Keratinocyte (primary cell): ENCODE results near the gene NUBP2.

Experiments used
- EZH2 ChIP-seq: IDR thresholded peaks from one replicate; pipeline ENCODE4 v1.6.1; 2012; ENCODE audit warnings: inconsistent platforms, mild to moderate bottlenecking, low read length, moderate library complexity
- TF ChIP-seq, protein P1 (sequence below), 3 experiments: IDR thresholded peaks in 1 of 3; conservative IDR thresholded peaks in 1 of 3; optimal IDR thresholded peaks in 1 of 3; 2 replicates in 2 of 3; 3 replicates in 1 of 3; pipeline versions ENCODE3 to v1.5.1; 2011; ENCODE audit warnings: low read length in 3 of 3, mild to moderate bottlenecking in 3 of 3, moderate library complexity in 2 of 3, control low read depth in 1 of 3, inconsistent platforms in 1 of 3; ENCODE audit not compliant: insufficient read depth in 2 of 3; ENCODE audit errors: extremely low read depth in 1 of 3

DNA sequence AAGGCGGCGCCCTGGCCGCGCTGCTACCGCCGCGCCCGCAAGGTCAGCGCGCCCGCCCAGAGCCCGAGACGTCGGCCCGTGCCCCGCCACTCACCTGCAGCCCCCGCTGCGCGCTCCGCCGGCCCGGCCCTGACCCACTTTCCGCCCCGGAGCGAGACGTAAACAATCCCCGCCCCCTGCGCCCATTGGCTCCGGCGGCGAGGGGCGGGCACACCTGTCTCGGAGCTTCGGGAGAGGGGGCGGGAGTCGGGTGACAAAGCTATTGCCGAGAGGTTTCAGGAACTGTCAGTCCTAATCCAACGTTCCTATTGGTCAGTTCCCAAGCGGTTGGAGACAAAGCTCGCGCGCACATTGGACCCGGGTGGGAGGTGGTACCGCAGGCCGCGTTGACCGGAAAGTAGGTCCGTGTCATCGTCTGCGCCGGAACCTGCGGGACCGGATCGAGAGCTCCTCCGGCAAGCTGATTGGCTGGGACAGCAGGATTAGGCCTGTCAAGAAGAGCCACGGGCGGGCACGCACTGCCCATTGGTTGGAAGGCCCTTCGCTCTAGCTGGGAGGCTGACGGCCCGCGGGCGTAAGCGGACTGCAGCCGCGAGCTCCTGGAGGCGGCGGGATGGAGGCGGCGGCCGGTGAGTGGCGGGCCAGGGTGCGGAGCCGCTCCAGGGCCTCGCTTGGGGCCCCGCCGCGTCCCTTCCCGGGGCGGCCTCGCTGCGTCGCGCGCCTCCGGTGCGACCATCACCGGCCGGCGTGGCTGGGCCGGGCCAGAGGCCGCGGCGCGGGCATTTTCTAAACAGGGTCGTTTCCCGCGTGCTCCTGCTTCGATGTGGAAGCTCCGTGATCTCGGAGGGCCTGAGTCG lies at the start of gene NUBP2, which contains the start of gene SPSB3:
- TF ChIP-seq, protein P1, sequence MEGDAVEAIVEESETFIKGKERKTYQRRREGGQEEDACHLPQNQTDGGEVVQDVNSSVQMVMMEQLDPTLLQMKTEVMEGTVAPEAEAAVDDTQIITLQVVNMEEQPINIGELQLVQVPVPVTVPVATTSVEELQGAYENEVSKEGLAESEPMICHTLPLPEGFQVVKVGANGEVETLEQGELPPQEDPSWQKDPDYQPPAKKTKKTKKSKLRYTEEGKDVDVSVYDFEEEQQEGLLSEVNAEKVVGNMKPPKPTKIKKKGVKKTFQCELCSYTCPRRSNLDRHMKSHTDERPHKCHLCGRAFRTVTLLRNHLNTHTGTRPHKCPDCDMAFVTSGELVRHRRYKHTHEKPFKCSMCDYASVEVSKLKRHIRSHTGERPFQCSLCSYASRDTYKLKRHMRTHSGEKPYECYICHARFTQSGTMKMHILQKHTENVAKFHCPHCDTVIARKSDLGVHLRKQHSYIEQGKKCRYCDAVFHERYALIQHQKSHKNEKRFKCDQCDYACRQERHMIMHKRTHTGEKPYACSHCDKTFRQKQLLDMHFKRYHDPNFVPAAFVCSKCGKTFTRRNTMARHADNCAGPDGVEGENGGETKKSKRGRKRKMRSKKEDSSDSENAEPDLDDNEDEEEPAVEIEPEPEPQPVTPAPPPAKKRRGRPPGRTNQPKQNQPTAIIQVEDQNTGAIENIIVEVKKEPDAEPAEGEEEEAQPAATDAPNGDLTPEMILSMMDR (optimal IDR thresholded peaks at IDR 0.05 in 1 of 3, IDR thresholded peaks at IDR 0.05 in 1 of 3, conservative IDR thresholded peaks at IDR 0.05 in 1 of 3; ENCODE audit: extremely low read depth in 1 of 3, insufficient read depth in 2 of 3, low read length in 3 of 3), result no peak
- no peak for TF ChIP-seq EZH2
